HG03520 (cell line): ENCODE results near the gene FKBP15.

Experiments
- ATAC-seq: cut with Tn5 transposase; IDR thresholded peaks from one replicate; pipeline ENCODE4 v1.9.1; 2021; ENCODE audit warnings: mild to moderate bottlenecking, moderate library complexity; ENCODE audit not compliant: unreplicated experiment

FKBP15 gene

DNA sequence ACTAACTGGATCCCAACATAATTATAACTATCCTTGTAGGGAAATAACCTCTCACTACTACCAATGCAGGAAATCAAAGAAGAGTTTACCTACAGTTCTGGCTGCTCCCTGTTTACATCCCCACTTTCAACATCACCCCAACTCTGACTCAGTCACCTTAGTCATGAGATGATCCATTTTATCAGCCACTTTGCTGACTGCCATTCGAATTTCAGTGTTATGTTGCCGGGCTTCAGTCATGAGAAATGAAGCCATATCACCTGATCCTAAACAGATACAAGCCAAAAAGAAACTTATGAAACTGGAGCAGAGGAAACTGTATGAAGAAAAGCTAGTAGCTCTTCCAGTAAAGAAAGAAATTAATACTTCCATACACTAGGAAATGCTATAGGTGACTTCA lies 36.5 kb downstream of the FKBP15 start:
- ATAC-seq, result no peak

DNA sequence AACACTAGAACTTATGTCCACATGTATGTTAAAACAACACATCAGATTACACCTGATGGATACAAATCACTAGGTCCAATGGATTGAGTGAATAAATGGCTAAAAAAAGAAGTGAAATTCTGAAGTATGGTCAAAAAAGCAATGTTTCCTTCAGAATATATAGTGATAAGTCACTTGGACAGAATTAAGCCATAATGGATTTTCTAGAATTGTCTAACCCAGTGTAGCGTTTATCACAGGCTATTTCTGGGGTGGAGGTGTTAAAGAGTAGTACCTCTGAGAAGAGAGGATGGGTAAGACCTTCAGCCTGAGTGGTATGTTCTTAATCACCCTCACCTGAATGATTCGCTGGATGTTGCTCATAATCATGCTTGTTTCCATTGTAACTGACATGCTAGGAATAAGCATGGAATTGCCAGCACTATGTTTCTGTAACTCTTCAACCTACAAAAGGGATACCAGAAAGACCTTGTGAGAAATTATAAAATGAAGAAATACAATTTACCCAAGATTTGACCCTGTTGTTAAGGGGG lies 37.1 kb downstream of the FKBP15 start:
- ATAC-seq, result no peak

DNA sequence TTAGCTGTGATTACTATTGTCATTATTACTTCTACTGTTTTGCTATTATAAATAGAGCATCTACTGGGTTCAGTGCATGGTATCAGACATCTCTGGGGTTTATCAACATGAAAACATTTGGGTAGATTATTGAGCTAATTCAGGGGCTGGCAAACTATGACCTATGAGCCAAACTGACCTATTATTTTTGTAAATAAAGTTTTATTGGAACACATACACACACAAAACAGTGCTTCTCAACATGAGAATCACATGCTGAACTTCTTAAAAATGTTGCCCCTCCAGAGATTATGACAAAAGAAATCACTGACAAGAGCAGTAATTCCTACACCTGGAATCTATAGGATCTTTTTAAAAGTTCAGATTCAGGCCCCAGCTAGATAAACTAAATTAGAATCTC lies 39.9 kb downstream of the FKBP15 start:
- no peak for ATAC-seq

DNA sequence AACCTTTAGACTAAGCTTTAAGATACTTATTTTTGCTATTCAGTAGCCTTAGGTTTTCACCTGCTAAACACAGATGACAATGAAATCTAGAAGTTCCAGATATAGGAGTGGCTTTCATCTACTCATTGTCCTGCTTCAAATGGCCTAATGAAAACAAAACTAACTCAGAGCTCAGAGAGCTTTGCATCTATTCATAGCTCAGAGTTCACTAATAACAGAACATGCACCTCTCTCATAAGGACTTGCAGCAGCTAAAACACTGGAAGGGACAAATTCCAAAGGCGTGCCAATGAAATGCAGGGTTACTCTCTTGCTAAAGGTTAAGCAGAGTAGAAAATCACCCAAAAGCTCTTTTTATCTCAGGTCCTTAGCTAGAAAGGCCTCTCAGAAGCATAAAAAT lies 41.2 kb downstream of the FKBP15 start:
- no peak for ATAC-seq

DNA sequence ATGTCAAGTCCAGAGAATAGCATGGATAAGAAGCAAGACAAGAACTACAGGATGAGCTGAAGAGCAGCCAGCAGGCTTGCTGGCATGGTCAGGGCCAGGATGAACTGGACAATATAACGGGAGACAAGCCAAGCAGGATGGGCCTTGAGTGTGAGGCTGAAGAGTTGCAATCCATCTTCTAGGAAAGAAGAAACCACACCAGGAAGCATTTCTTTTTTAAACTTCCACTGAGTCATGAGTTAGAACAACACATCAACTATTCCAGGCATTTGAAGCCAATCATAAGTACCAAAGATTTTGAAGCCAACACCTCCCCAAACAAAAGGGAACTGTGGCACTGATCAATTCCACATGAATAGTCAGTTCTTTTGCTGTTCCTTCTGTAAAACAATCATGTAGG lies 43.0 kb downstream of the FKBP15 start:
- ATAC-seq, result no peak

DNA sequence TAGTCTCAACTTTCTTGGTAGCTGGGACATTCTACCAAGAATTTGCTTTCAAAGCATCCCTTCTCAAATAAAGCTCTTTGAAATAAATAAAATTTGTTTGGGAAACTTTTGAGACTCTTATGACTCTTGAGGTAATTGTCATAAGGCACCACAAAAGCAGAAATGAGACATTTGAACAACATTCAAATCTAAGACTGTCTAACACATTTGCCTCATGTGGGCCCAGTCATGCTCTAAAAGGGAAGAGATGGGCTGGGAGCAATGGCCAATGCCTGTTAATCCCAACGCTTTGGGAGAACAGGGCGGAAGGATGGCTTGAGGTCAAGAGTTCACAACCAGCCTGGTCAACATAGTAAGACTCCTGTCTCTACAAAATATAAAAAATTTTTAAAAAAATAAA lies 43.8 kb downstream of the FKBP15 start:
- ATAC-seq, result no peak

DNA sequence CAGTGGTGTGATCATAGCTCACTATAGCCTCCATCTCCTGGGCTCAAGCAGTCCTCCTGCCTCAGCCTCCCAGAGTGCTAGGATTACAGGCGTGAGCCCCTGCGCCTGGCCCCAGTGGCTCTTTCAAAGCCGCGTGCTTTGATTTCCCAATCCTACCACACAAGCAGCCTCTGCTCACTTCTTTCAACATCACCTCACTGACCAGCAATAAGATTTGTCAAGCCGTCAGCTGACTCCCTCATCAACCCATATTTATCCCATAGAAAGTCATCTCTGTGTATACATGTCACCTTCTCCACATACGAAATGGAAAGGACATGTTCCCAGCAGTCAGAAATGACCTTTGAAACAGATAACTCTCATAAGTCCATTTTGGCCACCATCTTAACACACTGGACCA lies 44.3 kb downstream of the FKBP15 start:
- ATAC-seq, result no peak

DNA sequence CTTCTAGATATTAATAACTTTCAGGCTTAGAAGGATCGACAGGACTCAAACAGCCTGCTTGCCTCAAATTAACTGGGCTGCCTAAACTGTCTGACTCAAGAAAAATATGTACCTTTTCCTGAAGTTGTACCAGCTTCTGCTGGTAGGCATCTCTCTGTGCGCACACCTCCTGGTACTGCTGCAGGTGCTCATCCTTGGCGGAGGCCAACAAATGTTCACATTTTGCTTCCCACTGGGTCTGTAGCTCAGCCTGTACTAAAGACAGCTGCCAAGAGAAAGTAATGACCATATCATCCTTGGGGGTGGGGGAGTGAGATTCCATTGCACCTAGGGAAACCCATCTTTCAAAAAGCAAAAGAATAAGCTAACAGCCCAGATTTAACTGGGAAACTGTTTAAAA lies 47.7 kb downstream of the FKBP15 start:
- no peak for ATAC-seq

DNA sequence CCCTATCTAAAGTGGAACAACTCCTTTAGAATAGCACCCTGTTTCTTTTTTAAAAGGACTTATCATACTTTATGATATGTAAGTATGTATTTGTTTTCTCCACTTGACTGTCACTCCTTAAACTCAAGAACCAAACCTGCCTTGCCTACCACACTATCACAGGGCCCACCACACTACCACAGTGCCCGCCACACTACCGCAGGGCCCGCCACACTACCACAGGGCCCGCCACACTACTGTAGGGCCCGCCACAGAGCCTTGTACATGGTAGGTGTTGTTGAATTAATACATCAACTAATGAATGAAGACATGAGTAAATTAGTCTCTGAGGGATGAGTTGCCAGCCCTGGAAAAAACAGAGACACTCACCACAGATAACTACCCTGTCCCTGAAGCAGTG lies 52.3 kb downstream of the FKBP15 start:
- ATAC-seq, result no peak

DNA sequence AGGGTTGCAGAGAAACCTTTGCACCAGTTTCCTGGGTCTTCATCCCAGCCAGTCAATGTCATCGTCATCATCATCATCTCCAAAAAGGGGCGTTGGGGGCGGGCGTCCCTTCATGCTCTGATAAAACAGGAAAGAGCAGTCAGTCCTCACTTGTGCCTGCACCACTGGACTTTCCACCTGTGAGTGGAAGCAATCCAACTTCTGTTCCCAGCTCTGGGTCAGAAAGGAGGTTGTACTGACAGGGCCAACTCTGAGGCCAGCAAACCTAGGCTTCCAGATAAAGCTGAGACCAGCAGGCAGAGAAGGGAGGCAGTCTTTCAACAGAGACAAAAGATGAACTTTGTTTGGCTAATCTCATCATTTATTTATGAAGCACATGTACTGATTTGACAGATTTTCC lies 55.0 kb downstream of the FKBP15 start:
- ATAC-seq, result no peak

DNA sequence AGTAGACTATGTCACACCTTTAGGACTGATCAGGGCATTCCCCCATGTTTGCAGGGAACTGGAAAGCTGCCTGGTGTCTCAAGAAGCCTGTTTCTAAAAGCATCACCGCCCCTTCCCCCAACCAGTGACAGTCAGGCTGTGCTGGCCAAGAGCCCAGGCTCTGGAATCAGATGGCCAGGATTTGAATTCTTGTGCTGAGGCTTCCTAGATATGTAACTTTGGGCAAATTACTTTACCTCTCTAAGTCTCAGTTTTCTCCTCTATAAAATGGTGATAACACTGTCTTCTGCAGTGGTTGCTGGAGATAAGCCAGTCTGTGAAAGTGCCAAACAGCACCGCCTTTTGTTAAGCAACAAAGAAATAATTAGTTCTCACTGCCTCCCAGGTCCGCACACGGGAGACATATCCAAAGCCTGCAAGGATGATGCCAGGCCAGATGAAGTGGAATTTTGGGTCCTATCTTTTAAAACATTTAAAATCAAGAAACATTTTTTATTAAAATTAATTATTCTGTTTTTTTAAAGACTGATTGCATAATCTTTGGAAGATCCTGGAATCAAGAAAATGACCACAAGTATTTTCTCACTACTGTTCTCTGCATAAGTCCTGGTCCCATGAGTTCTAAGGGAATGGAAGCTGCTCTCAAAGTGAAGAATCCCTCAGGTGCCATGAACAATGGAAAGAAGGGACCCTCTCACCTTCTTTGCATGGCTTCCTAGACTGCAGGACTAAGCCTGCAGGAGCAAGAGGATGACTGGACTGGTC lies 56.4 kb downstream of the FKBP15 start:
- ATAC-seq, result no peak

DNA sequence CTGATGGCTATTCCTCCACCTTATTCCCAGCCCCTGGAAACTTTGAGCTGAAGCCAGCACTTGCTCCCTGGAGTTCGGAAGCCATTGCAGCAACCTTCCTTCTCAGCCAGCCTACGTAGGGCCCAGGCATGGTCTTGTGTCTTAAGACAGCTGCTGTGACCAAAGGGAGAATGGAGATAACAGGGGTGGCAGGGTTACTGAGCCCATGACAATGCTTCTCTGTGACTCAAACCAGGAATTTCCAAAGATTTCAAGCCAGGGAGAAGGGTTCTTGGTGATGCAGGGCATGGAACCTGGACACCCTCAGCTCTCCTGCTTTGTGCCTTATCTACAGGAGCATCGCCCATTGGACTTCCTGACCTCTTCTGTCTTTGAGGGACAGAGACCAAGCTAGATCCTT lies 58.1 kb downstream of the FKBP15 start:
- ATAC-seq, result no peak

DNA sequence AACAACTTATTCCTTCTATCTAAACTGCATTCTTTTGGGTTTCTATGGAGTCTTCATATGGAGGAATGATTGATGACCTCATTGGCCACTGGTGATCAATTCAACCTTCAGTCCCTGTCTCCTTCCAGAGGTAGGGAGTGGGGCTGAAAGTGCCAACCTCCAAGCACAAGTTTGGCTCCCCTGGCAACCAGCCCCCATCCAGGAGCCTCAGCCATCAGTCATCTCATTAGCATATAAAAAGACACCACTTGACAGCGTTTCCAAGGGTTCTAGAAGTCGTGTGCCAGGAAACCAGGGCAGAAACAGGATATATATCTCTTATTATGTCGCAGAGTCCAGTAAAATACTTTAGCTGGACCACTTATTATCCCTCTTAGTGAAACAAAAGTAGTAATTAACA lies 60.5 kb downstream of the FKBP15 start:
- ATAC-seq, result no peak

DNA sequence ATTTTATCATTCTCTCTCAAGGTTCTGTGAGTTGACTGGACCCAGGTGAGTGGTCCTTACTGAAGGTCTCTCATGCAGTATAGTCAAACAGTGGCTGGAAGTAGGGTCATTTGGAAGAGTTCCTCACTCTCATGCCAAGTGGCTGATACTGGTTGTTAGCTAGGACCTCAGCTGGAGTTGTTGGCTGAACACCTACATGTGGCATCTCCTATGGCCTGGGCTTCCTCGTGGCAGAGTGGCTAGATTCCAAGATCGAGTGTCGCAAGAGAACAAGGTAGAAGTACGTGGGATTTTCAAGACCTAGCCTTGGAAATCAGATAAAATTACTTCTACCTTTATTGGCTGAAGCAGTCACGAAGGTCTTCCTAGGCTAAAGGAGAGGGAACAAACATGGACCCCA lies 62.6 kb downstream of the FKBP15 start:
- ATAC-seq, result no peak

DNA sequence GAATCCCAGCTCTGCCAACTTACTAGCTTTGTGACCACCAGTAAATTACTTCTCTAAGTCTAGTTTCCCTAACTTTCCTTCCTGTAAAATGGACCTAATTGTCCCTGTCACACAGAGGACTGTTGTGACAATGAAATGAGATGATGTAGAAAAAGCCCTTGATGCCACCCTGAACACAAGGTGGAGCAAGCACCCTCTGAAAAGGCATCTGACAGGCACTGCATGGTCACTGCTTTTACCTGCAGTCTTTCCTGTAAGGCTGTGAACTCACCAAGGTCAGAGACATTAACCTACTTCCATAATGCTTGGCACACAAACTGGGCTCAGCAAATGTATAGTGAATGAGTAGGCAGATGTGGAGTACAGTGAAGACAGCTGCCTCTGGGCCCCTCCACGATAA lies 64.2 kb downstream of the FKBP15 start:
- ATAC-seq, result no peak

DNA sequence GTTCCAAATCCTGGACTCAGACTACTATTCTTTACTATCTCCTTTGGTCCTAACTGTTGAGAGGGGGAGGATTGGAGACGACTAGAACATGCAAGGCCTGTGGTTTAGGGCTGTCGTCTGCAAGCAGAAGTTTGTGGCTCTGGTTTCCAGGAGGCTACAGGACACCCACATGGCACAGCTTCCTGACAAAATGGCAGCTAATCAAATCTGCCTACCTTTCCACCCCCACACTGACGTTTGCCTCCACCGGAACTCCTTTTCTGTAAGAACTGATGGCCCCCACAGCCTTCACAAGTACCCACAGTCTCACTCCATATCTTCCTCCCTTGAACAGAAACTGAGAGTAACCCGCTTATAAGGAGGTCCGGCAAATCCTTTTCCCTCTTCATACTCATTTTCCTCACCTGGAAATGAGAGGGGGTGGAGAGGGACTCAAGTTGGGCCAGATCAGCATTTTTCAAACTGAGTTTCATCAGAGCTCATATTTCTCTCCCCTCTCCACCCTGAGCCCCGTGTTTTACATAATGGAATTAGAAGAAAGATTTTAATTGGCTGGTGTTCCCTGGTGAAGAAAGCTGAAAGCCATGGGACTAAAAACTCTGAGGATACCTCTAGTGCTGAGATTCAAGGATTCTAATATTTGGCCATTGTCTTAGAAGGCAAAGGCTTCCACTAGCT lies 65.0 kb downstream of the FKBP15 start:
- no peak for ATAC-seq

DNA sequence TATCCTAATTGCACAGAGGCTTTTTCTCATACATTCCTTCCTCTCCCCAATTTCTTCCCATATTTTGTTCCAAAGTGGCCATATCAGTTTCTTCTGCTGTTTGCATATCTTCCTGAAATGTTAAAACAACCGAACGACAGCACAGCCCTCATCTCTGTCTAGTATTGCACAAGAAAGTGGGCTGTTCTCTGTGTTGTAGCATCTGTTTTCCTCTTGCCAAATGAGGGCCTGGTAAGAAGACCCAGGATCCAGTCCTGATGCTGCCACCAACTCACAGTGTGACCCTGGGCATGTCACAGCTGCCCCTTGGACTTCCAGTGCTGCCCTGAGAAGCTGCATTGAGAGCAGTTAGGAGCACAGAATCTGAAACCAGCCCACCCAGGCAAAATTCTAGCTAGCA lies 66.1 kb downstream of the FKBP15 start:
- no peak for ATAC-seq

DNA sequence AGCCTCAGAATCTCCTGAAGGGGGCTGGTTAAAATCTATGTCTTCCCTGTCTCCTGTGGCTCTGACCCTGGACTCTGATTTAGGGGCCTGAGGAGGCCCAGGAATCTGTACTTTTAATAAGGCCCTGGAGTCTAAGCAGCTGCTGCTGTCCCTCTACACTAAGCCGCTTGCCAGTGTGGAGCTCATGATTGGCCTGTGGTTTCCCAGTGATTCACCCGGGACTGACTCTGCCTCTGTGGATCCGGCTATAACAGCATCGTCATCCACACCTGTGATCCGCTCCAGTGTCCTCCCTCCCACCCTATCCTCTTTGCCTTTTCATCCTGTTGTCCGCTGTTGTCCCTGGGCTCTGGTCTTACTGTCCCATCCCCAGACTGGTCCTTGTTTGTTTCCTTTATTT lies 66.6 kb downstream of the FKBP15 start:
- ATAC-seq, result no peak

DNA sequence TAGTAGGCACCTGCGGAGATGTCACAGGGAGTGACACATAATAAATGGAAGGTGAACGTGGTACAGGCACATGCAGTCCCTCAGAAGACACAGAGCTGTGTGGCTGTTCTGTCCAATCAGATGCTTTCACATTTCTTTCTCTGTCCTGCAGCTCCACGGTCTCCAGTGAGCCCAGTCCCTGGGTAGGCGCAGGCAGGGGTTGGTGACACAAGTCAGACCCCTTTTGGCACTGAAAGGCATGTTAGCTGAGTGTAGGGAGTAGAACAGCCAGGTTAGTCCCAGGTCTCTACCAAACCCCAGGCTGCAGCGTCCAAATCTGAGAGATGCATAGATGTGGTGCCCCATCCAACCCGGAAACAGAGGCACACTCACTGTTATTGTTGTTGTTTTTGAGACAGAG lies 67.5 kb downstream of the FKBP15 start:
- no peak for ATAC-seq

DNA sequence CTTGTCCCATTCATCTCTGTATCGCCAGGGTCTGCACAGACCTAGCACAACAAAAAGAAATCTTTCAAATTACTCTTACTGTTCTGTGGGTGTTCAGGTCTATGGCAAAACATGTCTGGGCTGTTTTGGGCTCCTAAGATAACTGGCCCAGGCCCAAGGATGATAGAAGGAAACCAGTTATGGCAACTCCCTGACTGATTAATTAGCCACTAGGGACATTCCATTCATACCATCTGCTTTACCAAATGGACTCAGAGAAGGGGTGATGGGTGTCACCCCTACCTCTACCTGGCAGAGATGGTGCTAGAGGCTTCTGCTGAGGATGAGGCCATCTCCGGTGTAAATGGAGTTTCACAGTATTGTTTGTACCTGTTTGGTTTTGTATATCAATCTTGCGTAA lies 68.4 kb downstream of the FKBP15 start:
- ATAC-seq, result no peak

DNA sequence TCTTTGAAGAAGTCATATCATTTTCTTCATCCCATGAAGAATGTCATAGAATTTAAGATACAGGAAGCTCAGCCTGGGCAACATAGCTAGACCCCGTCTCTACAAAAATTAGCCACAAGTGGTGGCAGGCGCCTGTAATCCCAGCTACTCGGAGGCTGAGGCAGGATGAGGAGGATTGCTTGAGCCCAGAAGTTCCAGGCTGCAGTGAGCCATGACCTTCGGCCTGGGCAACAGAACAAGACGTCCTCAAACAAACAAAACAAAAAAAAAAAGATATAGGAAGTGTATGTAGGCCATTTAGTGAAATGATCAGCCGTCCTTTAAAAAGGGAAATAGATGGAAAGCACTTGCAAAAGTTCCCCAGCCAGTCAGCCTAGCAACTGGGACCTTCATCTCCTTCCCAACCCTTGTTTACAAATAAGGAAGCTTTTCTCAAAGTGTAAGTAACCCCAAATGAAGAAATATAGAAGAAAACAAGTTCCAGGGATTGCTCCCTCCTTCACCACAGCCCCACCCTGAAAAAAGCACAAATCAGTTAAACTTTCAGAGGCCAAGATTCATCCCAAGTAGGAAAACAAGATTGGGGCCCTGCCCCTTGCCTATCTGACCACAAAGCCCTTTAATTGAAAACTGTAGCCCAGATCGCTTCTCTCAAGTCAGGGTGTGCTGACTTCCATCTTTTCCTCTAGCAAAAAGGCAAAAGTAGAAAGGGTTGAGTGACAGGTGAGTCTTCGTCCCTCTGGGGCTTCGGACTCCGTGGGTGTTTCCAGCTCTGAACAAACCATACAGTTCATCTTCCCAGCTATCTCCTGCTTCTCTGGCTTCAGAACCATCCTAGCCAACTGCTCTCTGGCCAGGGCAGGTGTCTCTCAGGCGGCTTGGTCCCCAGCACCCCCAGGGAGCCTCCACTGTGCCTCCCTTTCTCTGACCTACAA lies 69.1 kb downstream of the FKBP15 start:
- ATAC-seq, result no peak
